Peyer's patch (tissue), 4 donors: Measurements from ENCODE around the gene ANO6.

ENCODE experiments used
- POLR2A ChIP-seq, 2 donors: fragments of 450-650 bp; IDR thresholded peaks; one replicate each; pipeline ENCODE4 v1.5.1; 2017; ENCODE audit warnings: antibody characterized with exemption in 2 of 2, mild to moderate bottlenecking in 2 of 2, moderate library complexity in 2 of 2
- TF ChIP-seq, protein P1 (sequence below), 6 experiments: fragments of 450-650 bp in 4 of 6; fragments of 200-600 bp in 2 of 6; sonication (generic) in 1 of 6; IDR thresholded peaks; one replicate each; pipeline ENCODE4 v1.5.1; 2017 to 2019; ENCODE audit warnings: antibody characterized with exemption in 6 of 6, mild to moderate bottlenecking in 3 of 6, moderate library complexity in 1 of 6

DNA sequence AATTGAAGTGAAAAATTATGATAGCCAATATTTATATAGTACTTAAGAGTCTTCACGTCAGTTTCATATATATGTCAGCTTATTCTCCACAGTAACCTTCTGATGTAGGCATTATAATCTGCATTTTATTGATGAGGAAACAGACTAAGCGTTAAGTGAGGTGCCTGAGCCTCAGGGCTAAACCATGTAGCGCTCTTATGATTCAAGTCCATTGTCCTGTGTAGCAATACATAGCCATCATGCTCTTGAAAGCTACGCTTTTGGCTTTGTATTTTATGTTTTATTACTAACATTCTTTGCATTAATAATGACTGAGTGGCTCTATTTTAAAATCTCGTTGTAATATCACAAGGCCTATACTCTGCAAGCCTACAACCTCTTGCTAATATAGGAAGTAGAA, 79.0 kb downstream of the ANO6 start:
- TF ChIP-seq, protein P1, sequence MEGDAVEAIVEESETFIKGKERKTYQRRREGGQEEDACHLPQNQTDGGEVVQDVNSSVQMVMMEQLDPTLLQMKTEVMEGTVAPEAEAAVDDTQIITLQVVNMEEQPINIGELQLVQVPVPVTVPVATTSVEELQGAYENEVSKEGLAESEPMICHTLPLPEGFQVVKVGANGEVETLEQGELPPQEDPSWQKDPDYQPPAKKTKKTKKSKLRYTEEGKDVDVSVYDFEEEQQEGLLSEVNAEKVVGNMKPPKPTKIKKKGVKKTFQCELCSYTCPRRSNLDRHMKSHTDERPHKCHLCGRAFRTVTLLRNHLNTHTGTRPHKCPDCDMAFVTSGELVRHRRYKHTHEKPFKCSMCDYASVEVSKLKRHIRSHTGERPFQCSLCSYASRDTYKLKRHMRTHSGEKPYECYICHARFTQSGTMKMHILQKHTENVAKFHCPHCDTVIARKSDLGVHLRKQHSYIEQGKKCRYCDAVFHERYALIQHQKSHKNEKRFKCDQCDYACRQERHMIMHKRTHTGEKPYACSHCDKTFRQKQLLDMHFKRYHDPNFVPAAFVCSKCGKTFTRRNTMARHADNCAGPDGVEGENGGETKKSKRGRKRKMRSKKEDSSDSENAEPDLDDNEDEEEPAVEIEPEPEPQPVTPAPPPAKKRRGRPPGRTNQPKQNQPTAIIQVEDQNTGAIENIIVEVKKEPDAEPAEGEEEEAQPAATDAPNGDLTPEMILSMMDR (IDR thresholded peaks at IDR 0.05), result no peak
- no peak for TF ChIP-seq POLR2A (IDR thresholded peaks at IDR 0.05)
